Motor neuron (in vitro differentiated cells): Measurements from ENCODE around the gene UPF2. TPM values are rescaled to one million over a fixed set of nuclear protein-coding genes. Genes with fewer than 3 reads are reported as not detected.
"Not testable (repeated sequence)": the region's sequence is repeated elsewhere in the genome, so short reads cannot be mapped to it uniquely, and the experiment has no call there.

Source experiments
- ATAC-seq, 8 experiments: fragments of 200-7000 bp; cut with Tn5 transposase; replicated peaks in 6 of 8; 2 replicates each; pipeline ENCODE4 v1.8.0; 2021; ENCODE audit warnings: mild to moderate bottlenecking in 8 of 8, moderate library complexity in 8 of 8
- H3K27ac ChIP-seq, 2 donors: fragments of 250-450 bp; sonication (Bioruptor Pico); 2 replicates each; pipeline ENCODE4 v1.9.0; 2021; ENCODE audit warnings: antibody characterized with exemption in 2 of 2, mild to moderate bottlenecking in 2 of 2, moderate library complexity in 1 of 2
- H3K4me1 ChIP-seq, 2 donors: fragments of 250-450 bp; sonication (Bioruptor Pico); replicated peaks in 1 of 2; 2 replicates each; pipeline ENCODE4 v1.6.1; 2021; ENCODE audit warnings: antibody characterized with exemption in 2 of 2, mild to moderate bottlenecking in 2 of 2, moderate library complexity in 1 of 2
- H3K4me3 ChIP-seq, 5 donors: fragments of 250-450 bp; sonication (Bioruptor Pico); 2 replicates each; pipeline ENCODE4 v1.9.0; 2021; ENCODE audit warnings: antibody characterized with exemption in 5 of 5, mild to moderate bottlenecking in 5 of 5, moderate library complexity in 4 of 5
- WGBS, 10 experiments: fragments of 450-650 bp; shearing (Covaris generic); methylation state at CpG; one replicate each; pipeline ENCODE4 v1.0.0; 2022; 5-methylcytosine and 5-hydroxymethylcytosine counted together
- in situ Hi-C, 9 experiments: fragments of 400-800 bp; cut with MboI; loops; one replicate each; pipeline ENCODE4 v1.15.0; 2021; ENCODE audit warnings: low sequenced_read_pairs in 9 of 9, low pct_unique_long_range_greater_than_20kb in 2 of 9; ENCODE audit not compliant: unreplicated experiment in 9 of 9
- total RNA-seq, 8 experiments: library from RNA; unstranded; fragments of 300-600 nt; gene quantifications; 2 replicates each; pipeline versions ENCODE4 v1.2.3 to v1.2.4, GENCODE V29; 2022

UPF2 gene
- total RNA-seq: 10 to 100 TPM; 14.9 to 38.0 (median 20.5) TPM

DNA sequence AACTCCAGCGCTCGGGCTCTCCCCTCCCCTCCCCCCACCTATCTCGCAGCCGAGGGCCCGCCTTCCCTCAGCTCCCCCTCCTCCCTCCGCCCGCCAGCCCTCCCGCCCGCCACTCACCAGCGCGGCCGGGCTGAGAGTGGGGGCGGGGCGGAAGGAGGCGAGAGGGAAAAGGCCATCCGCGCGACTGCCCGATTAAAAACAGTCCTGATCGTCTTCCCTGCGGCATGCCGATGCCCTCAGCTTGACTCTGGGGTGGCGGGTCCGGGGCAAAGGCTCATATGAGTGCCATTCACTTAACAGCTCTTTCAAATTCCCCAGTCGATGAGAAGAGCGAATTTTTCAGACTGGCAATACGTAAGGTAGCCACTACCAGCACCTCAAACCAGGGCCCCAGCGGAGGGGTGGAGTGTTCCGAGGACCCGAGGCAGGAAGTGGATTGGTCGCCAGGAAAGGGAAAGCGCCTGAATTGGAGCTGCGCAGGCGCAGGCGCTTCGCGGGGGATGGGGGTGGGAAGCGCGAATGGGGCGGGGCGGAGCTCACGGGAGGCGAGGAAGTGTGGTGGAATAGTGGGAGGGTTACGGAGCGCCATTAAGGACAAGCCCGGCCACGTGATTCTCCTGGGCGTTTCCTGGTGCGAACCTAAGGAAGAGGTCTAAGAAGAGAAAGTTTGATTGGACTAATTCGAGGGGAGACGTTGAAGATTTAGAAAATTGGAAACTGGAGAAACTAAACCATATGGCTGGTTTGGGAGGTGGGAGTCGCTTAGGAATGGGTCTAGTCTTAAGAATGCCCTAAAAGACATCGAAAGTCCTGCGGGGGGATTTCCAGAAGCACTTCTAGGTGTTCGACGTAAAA lies at the start of gene UPF2:
Gene UPF2 (minus strand): TSS at position 13 of the 855 bp plus-strand sequence. CDS start 7,386 bp downstream, outside the sequence.
- peak; percentile 87 to 91 (median 89) for ATAC-seq
- peak within 1 kb of the TSS; percentile 44 to 87 (median 65) for H3K4me3 ChIP-seq
- H3K27ac ChIP-seq: peak within 1 kb of the TSS; percentile 99 to 100
- peaks cover 5 to 12% of the 10 kb centered on the region in 2 donors for H3K4me1 ChIP-seq
- WGBS, 10 experiments: 27 to 100% (median 43%) methylated on average over 1 to 7 of the region's 56 CpGs; no CpG with 5 or more reads in 3 of the 10 experiments
- in situ Hi-C loops: no loop called here

- in situ Hi-C loops: no loop called here
- no peak for ATAC-seq
- no peak overlapping the region for H3K27ac ChIP-seq
- H3K4me1 ChIP-seq: no peaks in the 10 kb centered on the region
- no peak overlapping the region for H3K4me3 ChIP-seq
- 86 to 100% (median 100%) methylated on average over 1 to 3 of the region's 4 CpGs; no CpG with 5 or more reads in 2 of the 10 experiments for WGBS, 10 experiments
These were observed 48.8 kb upstream of the UPF2 start for GRCh38 chr10:12091421-12091820.

DNA sequence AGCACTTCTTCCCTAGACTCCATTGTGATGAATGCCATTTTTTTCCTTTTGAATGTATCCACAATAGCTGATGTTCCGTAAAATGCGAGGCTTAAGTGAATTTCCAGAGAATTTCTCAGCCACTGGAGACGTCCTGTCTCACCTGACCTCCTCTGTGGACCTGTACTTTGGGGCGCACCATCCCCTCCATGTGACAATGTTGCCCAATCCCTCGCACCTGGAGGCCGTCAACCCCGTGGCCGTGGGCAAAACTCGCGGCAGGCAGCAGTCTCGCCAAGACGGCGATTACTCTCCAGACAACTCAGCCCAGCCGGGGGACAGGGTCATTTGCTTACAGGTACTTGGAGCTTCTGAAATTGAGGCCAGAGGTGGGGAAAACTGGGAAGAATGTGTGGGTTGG lies 46.3 kb upstream of the UPF2 start:
- Histone ChIP-seq H3K4me3 (no peak overlapping the region), H3K27ac (no peak overlapping the region), H3K4me1 (no peaks in the 10 kb centered on the region)
- in situ Hi-C loops: no loop called here
- WGBS, 10 experiments: 82 to 100% (median 93%) methylated on average over 2 to 13 of the region's 14 CpGs; no CpG with 5 or more reads in 2 of the 10 experiments
- ATAC-seq: no peak

DNA sequence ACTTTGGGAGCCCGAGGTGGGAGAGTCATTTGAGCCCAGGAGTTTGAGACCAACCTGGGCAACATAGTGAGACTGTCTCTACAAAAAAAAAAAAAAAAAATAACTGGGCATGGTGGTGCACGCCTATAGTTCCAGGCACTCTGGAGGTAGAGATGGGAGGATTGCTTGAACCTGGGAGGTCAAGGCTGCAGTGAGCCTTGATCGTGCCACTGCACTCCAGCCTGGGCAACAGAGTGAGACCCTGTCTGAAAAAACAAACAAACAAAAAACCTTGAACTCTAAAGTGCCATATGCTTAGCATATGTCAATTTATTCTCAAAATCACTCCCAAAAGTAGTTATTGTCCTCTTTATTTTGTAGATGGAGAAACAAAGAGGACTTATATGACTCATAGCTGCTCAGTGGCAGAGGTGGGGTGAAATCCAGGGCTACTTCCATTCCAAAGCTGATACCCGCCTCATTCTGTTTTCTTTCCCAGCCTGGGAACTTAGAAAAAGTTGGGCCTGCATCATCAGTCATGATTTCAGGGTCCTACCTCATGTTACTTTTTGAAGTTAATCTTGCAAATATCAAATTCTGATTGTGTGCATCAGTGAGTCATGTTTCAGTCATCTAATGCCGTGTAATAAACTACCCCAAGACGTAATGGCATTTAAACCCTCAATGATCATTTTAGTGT lies 39.4 kb upstream of the UPF2 start:
- in situ Hi-C loops: no loop called here
- Histone ChIP-seq H3K4me3 (no peak overlapping the region), H3K27ac (no peak overlapping the region), H3K4me1 (no peaks in the 10 kb centered on the region)
- ATAC-seq: peak in 2 of 8 experiments; percentile 46 to 61
- 17 to 100% (median 83%) methylated on average over 1 to 5 of the region's 6 CpGs; no CpG with 5 or more reads in 2 of the 10 experiments for WGBS, 10 experiments

GRCh38 chr10:12081470-12081869 lies 38.9 kb upstream of the UPF2 start:
- Histone ChIP-seq H3K27ac (no peak overlapping the region), H3K4me1 (no peaks in the 10 kb centered on the region), H3K4me3 (no peak overlapping the region)
- no peak for ATAC-seq
- WGBS, 10 experiments: 71 to 100% (median 100%) methylated on average over 1 to 5 of the region's 8 CpGs; no CpG with 5 or more reads in 5 of the 10 experiments
- in situ Hi-C loops: no loop called here

- in situ Hi-C loops: no loop called here
- no peak for ATAC-seq
- Histone ChIP-seq H3K27ac (no peak overlapping the region), H3K4me1 (no peaks in the 10 kb centered on the region), H3K4me3 (no peak overlapping the region)
- 60 to 100% (median 81%) methylated on average over 1 to 7 of the region's 9 CpGs for WGBS, 10 experiments
These were observed 35.1 kb upstream of the UPF2 start for GRCh38 chr10:12077580-12078180.

- Histone ChIP-seq H3K27ac (no peak overlapping the region), H3K4me1 (peaks cover 5 to 8% of the 10 kb centered on the region in 2 donors), H3K4me3 (no peak overlapping the region)
- no peak for ATAC-seq
- 17 to 100% (median 80%) methylated on average over 1 to 3 of the region's 4 CpGs; no CpG with 5 or more reads in 1 of the 10 experiments for WGBS, 10 experiments
- in situ Hi-C loops: no loop called here
These were observed 30.9 kb upstream of the UPF2 start for GRCh38 chr10:12073526-12073925.

DNA sequence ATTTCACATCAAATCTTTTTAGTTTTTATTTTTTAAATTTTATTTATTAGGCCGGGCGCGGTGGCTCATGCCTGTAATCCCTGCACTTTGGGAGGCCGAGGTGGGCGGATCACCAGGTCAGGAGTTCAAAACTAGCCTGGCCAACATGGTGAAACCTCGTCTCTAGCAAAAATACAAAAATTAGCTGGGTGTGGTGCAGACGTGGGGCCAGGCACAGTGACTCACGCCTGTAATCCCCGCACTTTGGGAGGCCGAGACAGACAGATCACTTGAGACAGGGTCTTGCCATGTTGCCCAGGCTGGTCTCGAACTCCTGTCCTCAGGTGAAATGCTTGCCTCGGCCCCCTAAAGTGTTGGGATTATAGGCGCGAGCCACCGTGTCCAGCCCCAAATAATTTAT lies 28.8 kb upstream of the UPF2 start:
- peaks cover 5 to 11% of the 10 kb centered on the region in 2 donors for H3K4me1 ChIP-seq
- H3K27ac ChIP-seq, ATAC-seq, H3K4me3 ChIP-seq, in situ Hi-C loops: not testable (repeated sequence)
- WGBS, 10 experiments: 87 to 100% (median 95%) methylated on average over 3 to 14 of the region's 15 CpGs; no CpG with 5 or more reads in 2 of the 10 experiments

- WGBS, 10 experiments: 0 to 97% (median 3%) methylated on average over 3 to 11 of the region's 66 CpGs; no CpG with 5 or more reads in 5 of the 10 experiments
These were observed 26.1 kb upstream of the UPF2 start, which contains the start of gene DHTKD1 for GRCh38 chr10:12068449-12069269. Gene DHTKD1 (plus strand): TSS chr10:12068954. CDS start chr10:12069034, 80 bp downstream.

GRCh38 chr10:12067336-12067735 lies 24.7 kb upstream of the UPF2 start:
- no peak overlapping the region for H3K27ac ChIP-seq
- peaks cover 11 to 12% of the 10 kb centered on the region in 2 donors for H3K4me1 ChIP-seq
- no peak overlapping the region for H3K4me3 ChIP-seq
- ATAC-seq: no peak
- in situ Hi-C loops: no loop called here
- WGBS, 10 experiments: 31 to 100% (median 89%) methylated on average over 1 to 2 of the region's 2 CpGs; no CpG with 5 or more reads in 4 of the 10 experiments

More at GRCh38 chr10:12068449-12069269, 26.1 kb upstream of the UPF2 start, which contains the start of gene DHTKD1:
- H3K4me1 ChIP-seq: peaks cover 5 to 11% of the 10 kb centered on the region in 2 donors
- H3K4me3 ChIP-seq: peak within 1 kb of the TSS; percentile 82 to 96 (median 91)
- peak; percentile 97 to 98 (median 98) for ATAC-seq
- in situ Hi-C loops: no loop called here
- peak within 1 kb of the TSS; percentile 79 to 84 for H3K27ac ChIP-seq

DNA sequence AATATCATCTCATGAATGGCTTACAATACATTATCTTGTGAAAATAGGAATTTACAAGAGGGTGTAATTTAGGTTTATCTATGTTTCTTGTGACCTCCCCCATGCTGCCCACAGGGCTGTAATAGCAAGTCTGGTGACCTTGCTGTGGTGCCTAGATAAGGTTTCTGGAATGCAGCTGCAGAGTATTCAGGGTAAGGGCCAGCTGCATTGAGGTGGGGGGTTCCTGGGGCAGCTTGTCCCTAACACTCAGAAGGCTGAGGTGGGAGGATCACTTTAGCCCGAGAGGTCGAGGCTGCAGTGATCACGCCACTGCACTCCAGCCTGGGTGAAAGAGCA lies 20.8 kb upstream of the UPF2 start:
- WGBS, 10 experiments: 62 to 100% (median 70%) methylated on average over 3 of the region's 3 CpGs; no CpG with 5 or more reads in 7 of the 10 experiments
- peaks cover 3 to 7% of the 10 kb centered on the region in 2 donors for H3K4me1 ChIP-seq
- no peak overlapping the region for H3K4me3 ChIP-seq
- no peak for ATAC-seq
- no peak overlapping the region for H3K27ac ChIP-seq
- in situ Hi-C loops: no loop called here
